H9 (cell line): ENCODE measurements around the gene HTRA1. TPM values are rescaled to one million over a fixed set of nuclear protein-coding genes. Genes with fewer than 3 reads are reported as not detected.

ENCODE experiments used
- DNase-seq: peaks from one replicate; pipeline ENCODE4 v3.0.0-alpha.2; 2017
- H2AFZ ChIP-seq: one replicate; pipeline ENCODE4 v1.6.1; 2013; ENCODE audit warnings: mild to moderate bottlenecking, low read length, control low read depth, moderate library complexity
- H2AK5ac ChIP-seq: 2 replicates; pipeline ENCODE4 v1.6.1; 2013; ENCODE audit warnings: low read length, control low read depth, mixed read lengths; ENCODE audit not compliant: insufficient read length
- H2BK120ac ChIP-seq: one replicate; pipeline ENCODE4 v1.6.1; 2013; ENCODE audit warnings: low read depth, mild to moderate bottlenecking, low read length, control low read depth, inconsistent platforms; ENCODE audit not compliant: poor library complexity, severe bottlenecking
- H2BK12ac ChIP-seq: 2 replicates; pipeline ENCODE4 v1.6.1; 2013; ENCODE audit warnings: low read length, control low read depth, mixed read lengths, low read depth; ENCODE audit not compliant: insufficient read length
- H2BK15ac ChIP-seq: 2 replicates; pipeline ENCODE4 v1.6.1; 2013; ENCODE audit warnings: low read depth, low read length, control low read depth
- H2BK20ac ChIP-seq: one replicate; pipeline ENCODE4 v1.6.1; 2013; ENCODE audit warnings: low read depth, mild to moderate bottlenecking, low read length, control low read depth, inconsistent platforms; ENCODE audit not compliant: poor library complexity, severe bottlenecking
- H2BK5ac ChIP-seq: 2 replicates; pipeline ENCODE4 v1.6.1; 2013; ENCODE audit warnings: low read length, control low read depth, mixed read lengths; ENCODE audit not compliant: insufficient read length
- H3K14ac ChIP-seq: 2 replicates; pipeline ENCODE4 v1.6.1; 2013; ENCODE audit warnings: low read length, control low read depth; ENCODE audit not compliant: insufficient read depth
- H3K18ac ChIP-seq: 2 replicates; pipeline ENCODE4 v1.6.1; 2013; ENCODE audit warnings: low read depth, mild to moderate bottlenecking, mixed read lengths, low read length, control low read depth; ENCODE audit not compliant: insufficient read length
- H3K23ac ChIP-seq: 2 replicates; pipeline ENCODE4 v1.6.1; 2013; ENCODE audit warnings: low read length, control low read depth, mixed read lengths, low read depth; ENCODE audit not compliant: insufficient read length
- H3K23me2 ChIP-seq: 2 replicates; pipeline ENCODE4 v1.6.1; 2013; ENCODE audit warnings: low read depth, mild to moderate bottlenecking, mixed read lengths, low read length, control low read depth; ENCODE audit not compliant: insufficient read length, poor library complexity, severe bottlenecking
- H3K27ac ChIP-seq: 2 replicates; pipeline ENCODE4 v1.5.1; 2013; ENCODE audit warnings: low read length, control low read depth, mixed read lengths, low read depth; ENCODE audit not compliant: insufficient read length
- H3K27me3 ChIP-seq: 2 replicates; pipeline ENCODE4 v1.6.1; 2013; ENCODE audit warnings: low read length, control low read depth, inconsistent platforms; ENCODE audit not compliant: insufficient read depth
- H3K4ac ChIP-seq: 2 replicates; pipeline ENCODE4 v1.6.1; 2013; ENCODE audit warnings: low read depth, mild to moderate bottlenecking, control low read depth, inconsistent platforms, low read length, moderate library complexity
- H3K4me1 ChIP-seq: 2 replicates; pipeline ENCODE4 v1.6.1; 2013; ENCODE audit warnings: low read length, control low read depth, inconsistent platforms; ENCODE audit not compliant: insufficient read depth
- H3K4me2 ChIP-seq: 2 replicates; pipeline ENCODE4 v1.6.1; 2013; ENCODE audit warnings: low read length, control low read depth, mixed read lengths; ENCODE audit not compliant: insufficient read length, insufficient read depth
- H3K56ac ChIP-seq: 2 replicates; pipeline ENCODE4 v1.6.1; 2013; ENCODE audit warnings: low read depth, mild to moderate bottlenecking, mixed read lengths, low read length, control low read depth; ENCODE audit not compliant: insufficient read length
- H3K79me1 ChIP-seq: 2 replicates; pipeline ENCODE4 v1.6.1; 2013; ENCODE audit warnings: low read depth, mild to moderate bottlenecking, moderate library complexity, low read length, control low read depth, inconsistent platforms; ENCODE audit not compliant: insufficient read depth, poor library complexity, severe bottlenecking
- H3K79me2 ChIP-seq: 2 replicates; pipeline ENCODE4 v1.6.1; 2013; ENCODE audit warnings: low read length, control low read depth, inconsistent platforms; ENCODE audit not compliant: insufficient read depth
- H3K9ac ChIP-seq: 2 replicates; pipeline ENCODE4 v1.6.1; 2013; ENCODE audit warnings: low read length, control low read depth, mixed read lengths; ENCODE audit not compliant: insufficient read length; ENCODE audit errors: extremely low read depth
- H3K9me3 ChIP-seq: one replicate; pipeline ENCODE4 v1.6.1; 2013; ENCODE audit warnings: low read depth, low read length, inconsistent platforms; ENCODE audit not compliant: control insufficient read depth
- H3T11ph ChIP-seq: one replicate; pipeline ENCODE4 v1.6.1; 2013; ENCODE audit warnings: mild to moderate bottlenecking, low read length, control low read depth, inconsistent platforms
- H4K20me1 ChIP-seq: one replicate; pipeline ENCODE4 v1.6.1; 2013; ENCODE audit not compliant: control insufficient read depth, insufficient read length, insufficient read depth
- H4K5ac ChIP-seq: 2 replicates; pipeline ENCODE4 v1.6.1; 2013; ENCODE audit warnings: low read depth, mild to moderate bottlenecking, mixed read lengths, low read length, control low read depth; ENCODE audit not compliant: insufficient read length
- H4K8ac ChIP-seq: replicated peaks from 2 replicates; pipeline ENCODE4 v1.6.1; 2013; ENCODE audit warnings: low read length, control low read depth, mixed read lengths, low read depth; ENCODE audit not compliant: insufficient read length
- H4K91ac ChIP-seq: 2 replicates; pipeline ENCODE4 v1.6.1; 2013; ENCODE audit warnings: low read depth, mild to moderate bottlenecking, moderate library complexity, mixed read lengths, low read length, control low read depth; ENCODE audit not compliant: insufficient read length
- H3K27ac Mint-ChIP-seq, 3 experiments: 2 replicates in 2 of 3; 3 replicates in 1 of 3; pipeline ENCODE4 v1.8.0; 2020 to 2021; ENCODE audit warnings: mixed read lengths in 3 of 3, mild to moderate bottlenecking in 1 of 3, moderate library complexity in 1 of 3
- H3K27me3 Mint-ChIP-seq: 2 replicates; pipeline ENCODE4 v1.8.0; 2021; ENCODE audit warnings: low read depth, mild to moderate bottlenecking, moderate library complexity, mixed read lengths
- H3K36me3 Mint-ChIP-seq, 3 experiments: 2 replicates in 2 of 3; 3 replicates in 1 of 3; pipeline ENCODE4 v1.8.0; 2020 to 2021; ENCODE audit warnings: low read depth in 3 of 3, mixed read lengths in 3 of 3; ENCODE audit not compliant: insufficient read depth in 1 of 3
- H3K4me1 Mint-ChIP-seq, 2 experiments: 2 replicates each; pipeline ENCODE4 v1.8.0; 2020; ENCODE audit warnings: mixed read lengths in 2 of 2
- H3K4me3 Mint-ChIP-seq, 2 experiments: 2 replicates in 1 of 2; 3 replicates in 1 of 2; pipeline ENCODE4 v1.8.0; 2020 to 2021; ENCODE audit warnings: mild to moderate bottlenecking in 2 of 2, mixed read lengths in 2 of 2, moderate library complexity in 1 of 2
- H3K9me3 Mint-ChIP-seq, 2 experiments: 2 replicates in 1 of 2; 3 replicates in 1 of 2; pipeline ENCODE4 v1.8.0; 2020; ENCODE audit warnings: mild to moderate bottlenecking in 2 of 2, mixed read lengths in 2 of 2, moderate library complexity in 1 of 2
- CTCF ChIP-seq: fragments of 200-600 bp; sonication (generic); conservative IDR thresholded peaks from 3 replicates; pipeline ENCODE4 v1.8.0; 2021; ENCODE audit warnings: antibody characterized with exemption, mild to moderate bottlenecking
- whole genome bisulfite sequencing: extraction: QIAGEN DNeasy Blood & Tissue Kit; methylation state at CpG from one replicate; pipeline ENCODE4 v1.1.7; 2013; ENCODE audit warnings: missing lambda C conversion rate, low lambda C conversion rate, mixed read lengths; ENCODE audit not compliant: insufficient read length; ENCODE audit errors: extremely low coverage; 5-methylcytosine and 5-hydroxymethylcytosine counted together
- total RNA-seq: library from RNA; stranded (reverse); gene quantifications from 2 replicates; pipeline ENCODE4 v1.2.1, GENCODE V29; 2021

HTRA1 gene
- total RNA-seq, 1 experiment from 2014 or later: 11.1 TPM

- Histone ChIP-seq H3K4ac (no peak overlapping the region), H4K5ac (no peak overlapping the region), H2BK15ac (no peak overlapping the region), H3K56ac (no peak overlapping the region), H3K79me2 (no peaks in the 10 kb centered on the region), H3K9ac (no peak overlapping the region), H2BK20ac (no peak overlapping the region), H2AFZ (no peak overlapping the region), H3T11ph (no peak overlapping the region), H3K4me2 (no peak overlapping the region), H4K8ac (no peak overlapping the region), H3K27me3 (no peaks in the 10 kb centered on the region), H2AK5ac (no peak overlapping the region), H3K23me2 (no peaks in the 10 kb centered on the region), H3K14ac (no peak overlapping the region), H3K79me1 (no peaks in the 10 kb centered on the region), H3K4me1 (peaks cover 2% of the 10 kb centered on the region; the same call in 1 of the 2 replicates), H4K91ac (no peak overlapping the region), H2BK5ac (no peak overlapping the region), H2BK120ac (no peak overlapping the region), H3K27ac (no peak overlapping the region), H3K9me3 (no peaks in the 10 kb centered on the region), H4K20me1 (no peaks in the 10 kb centered on the region), H3K18ac (no peak overlapping the region), H3K23ac (no peak overlapping the region), H2BK12ac (no peak overlapping the region)
- Mint-ChIP-seq H3K36me3 (peaks cover 10 to 40% (median 17%) of the 10 kb centered on the region in 3 experiments; a peak in 6 of 7 replicates), H3K27ac (peak overlapping the region in 1 of 3 experiments; percentile 7; a peak in 1 of 7 replicates), H3K4me1 (peaks cover 8 to 10% of the 10 kb centered on the region in 2 experiments; a peak in 3 of 4 replicates), H3K27me3 (no peaks in the 10 kb centered on the region), H3K9me3 (no peaks in the 10 kb centered on the region), H3K4me3 (no peak overlapping the region)
- DNase-seq: no peak
- TF ChIP-seq CTCF: no peak
- WGBS: no CpG with 5 or more reads among the region's 3 CpGs
Measured at GRCh38 chr10:122420624-122421007, 40.7 kb upstream of the HTRA1 start.
